ENCODE data around the gene CACNA1G.

Gene CACNA1G

DNA sequence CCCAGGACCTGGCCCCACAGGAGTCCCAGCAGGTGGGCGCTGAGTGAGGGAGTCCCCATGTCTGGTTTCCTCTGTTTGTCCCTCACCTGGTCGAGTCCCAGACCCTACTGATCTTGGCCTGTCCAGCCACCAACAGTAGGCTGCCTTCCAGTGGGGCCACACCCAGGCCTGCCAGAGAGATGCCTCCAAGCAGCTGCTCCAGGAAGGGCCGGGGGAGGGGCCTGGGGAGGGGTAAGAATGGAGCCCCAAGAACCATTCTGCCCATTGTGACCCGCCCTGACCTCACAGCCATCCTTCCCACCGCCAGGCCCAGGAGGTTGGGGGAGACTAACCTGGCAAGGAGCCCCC is 12.8 kb upstream of the CACNA1G start:
- intact Hi-C loops (cut with micrococcal nuclease) = loop anchor here (1.0 to 5.0 kb wide), 5 partner anchors 79 to 295 kb away; partner anchors contain the start of gene ANKRD40
- Mint-ChIP-seq H3K27ac (peak overlapping the region; percentile 83), H3K27me3 (peaks cover 14% of the 10 kb centered on the region), H3K36me3 (ENCODE audit: low read depth) (peaks cover 44% of the 10 kb centered on the region), H3K9me3 (no peaks in the 10 kb centered on the region), H3K4me3 (peak overlapping the region; percentile 81), H3K4me1 (ENCODE audit: low read depth) (peaks cover 34% of the 10 kb centered on the region)

DNA sequence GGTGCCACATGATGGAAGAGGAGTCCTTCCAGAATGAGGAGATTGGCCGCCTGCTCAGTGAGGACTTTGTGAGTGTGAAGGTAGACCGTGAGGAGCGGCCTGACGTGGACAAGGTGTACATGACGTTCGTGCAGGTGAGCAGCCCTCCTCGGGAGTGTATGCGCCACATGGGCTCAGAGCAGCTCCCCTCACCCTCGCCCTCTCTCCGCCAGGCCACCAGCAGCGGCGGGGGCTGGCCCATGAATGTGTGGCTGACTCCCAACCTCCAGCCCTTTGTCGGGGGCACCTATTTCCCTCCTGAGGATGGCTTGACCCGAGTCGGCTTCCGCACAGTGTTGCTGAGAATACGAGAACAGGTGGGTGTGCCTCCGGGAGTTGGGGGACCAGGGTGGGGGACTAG is 11.7 kb upstream of the CACNA1G start:
- no peak overlapping the region for H3K27ac Mint-ChIP-seq
- H3K4me3 Mint-ChIP-seq = no peak overlapping the region
- peaks cover 14% of the 10 kb centered on the region for H3K27me3 Mint-ChIP-seq
- intact Hi-C loops (cut with micrococcal nuclease) = loop anchor here (5.0 kb wide), 1 partner anchor 158 kb away; the partner anchor contains the start of gene ANKRD40
- H3K4me1 Mint-ChIP-seq (ENCODE audit: low read depth) = peaks cover 29% of the 10 kb centered on the region
- peaks cover 54% of the 10 kb centered on the region for H3K36me3 Mint-ChIP-seq (ENCODE audit: low read depth)
- H3K9me3 Mint-ChIP-seq = no peaks in the 10 kb centered on the region

DNA sequence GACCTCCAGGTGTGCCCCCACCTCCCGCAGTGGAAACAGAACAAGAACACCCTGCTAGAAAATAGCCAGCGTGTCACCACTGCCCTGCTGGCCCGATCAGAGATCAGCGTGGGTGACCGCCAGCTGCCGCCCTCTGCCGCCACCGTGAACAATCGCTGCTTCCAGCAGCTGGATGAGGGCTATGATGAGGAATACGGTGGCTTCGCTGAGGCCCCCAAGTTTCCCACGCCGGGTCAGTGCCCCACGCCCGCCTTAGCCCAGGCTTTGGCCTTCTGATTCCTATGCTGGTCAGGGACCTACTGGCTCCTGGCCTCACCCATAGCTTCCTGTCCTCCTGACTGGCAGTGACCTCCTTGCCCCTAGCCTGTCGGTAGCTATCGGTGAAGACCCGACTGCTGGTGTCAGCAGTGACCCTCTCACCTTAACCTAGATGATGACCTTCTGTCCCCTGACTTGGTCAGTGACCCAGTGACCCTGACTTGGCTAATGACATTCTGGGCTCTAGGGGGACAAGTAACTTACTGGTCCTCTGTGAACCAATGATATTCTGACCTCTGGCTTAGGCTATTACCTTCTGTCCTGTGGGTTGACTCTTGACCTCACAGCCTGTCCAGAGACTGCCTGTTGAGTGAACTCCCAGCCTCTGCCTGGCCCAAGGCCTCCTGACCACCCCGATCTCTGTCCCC is 11.1 kb upstream of the CACNA1G start:
- intact Hi-C loops (cut with micrococcal nuclease) = loop anchor here (5.0 kb wide), 1 partner anchor 158 kb away; the partner anchor contains the start of gene ANKRD40

DNA sequence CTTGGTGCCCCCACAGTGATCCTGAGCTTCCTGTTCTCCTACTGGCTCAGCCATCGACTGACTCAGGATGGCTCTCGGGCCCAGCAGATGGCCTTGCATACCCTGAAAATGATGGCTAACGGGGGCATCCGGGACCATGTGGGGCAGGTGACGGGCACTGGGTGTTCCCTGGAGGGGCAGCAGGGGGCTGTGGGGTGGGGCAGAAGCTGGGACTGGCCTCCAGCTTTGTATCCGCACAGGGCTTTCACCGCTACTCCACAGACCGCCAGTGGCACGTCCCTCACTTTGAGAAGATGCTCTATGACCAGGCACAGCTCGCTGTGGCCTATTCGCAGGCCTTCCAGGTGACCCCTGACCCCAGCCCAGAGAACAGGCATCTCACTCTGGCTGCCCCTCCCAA is 10.5 kb upstream of the CACNA1G start:
- Mint-ChIP-seq H3K4me1 (ENCODE audit: low read depth) (peaks cover 17% of the 10 kb centered on the region), H3K4me3 (no peak overlapping the region), H3K27ac (no peak overlapping the region), H3K27me3 (peaks cover 9% of the 10 kb centered on the region), H3K9me3 (no peaks in the 10 kb centered on the region), H3K36me3 (ENCODE audit: low read depth) (peaks cover 65% of the 10 kb centered on the region)
- intact Hi-C loops (cut with micrococcal nuclease) = loop anchor here (5.0 kb wide), 1 partner anchor 157 kb away; the partner anchor contains the start of gene ANKRD40

More for the DNA sequence above, 11.1 kb upstream of the CACNA1G start:
- Mint-ChIP-seq H3K4me3 (no peak overlapping the region), H3K27ac (no peak overlapping the region), H3K9me3 (no peaks in the 10 kb centered on the region), H3K27me3 (peaks cover 10% of the 10 kb centered on the region), H3K4me1 (ENCODE audit: low read depth) (peaks cover 23% of the 10 kb centered on the region), H3K36me3 (ENCODE audit: low read depth) (peaks cover 59% of the 10 kb centered on the region)

DNA sequence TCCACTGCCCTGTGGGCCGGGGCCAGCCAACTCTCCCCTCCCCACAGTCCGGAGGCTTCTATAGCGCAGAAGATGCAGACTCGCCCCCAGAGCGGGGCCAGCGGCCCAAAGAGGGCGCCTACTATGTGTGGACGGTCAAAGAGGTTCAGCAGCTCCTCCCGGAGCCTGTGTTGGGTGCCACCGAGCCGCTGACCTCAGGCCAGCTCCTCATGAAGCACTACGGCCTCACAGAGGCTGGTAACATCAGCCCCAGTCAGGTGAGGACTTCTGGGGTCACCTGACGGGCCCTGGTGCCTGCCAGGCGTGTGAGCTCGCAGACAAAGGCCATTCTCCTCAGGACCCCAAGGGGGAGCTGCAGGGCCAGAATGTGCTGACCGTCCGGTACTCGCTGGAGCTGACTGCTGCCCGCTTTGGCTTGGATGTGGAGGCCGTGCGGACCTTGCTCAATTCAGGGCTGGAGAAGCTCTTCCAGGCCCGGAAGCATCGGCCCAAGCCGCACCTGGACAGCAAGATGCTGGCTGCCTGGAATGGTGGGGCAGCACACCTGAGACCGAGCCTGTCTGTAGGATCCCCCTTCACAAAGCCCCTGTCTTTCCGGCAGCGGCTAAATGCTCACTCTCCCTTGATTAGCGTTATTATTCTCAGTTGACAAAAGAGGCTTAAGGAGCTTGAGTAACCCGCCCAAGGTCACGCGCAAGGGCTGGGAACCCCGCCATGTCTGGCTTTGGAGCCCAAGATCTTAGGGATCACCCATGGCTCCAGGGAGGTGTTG is 9.7 kb upstream of the CACNA1G start:
- peaks cover 10% of the 10 kb centered on the region for H3K4me1 Mint-ChIP-seq (ENCODE audit: low read depth)
- intact Hi-C loops (cut with micrococcal nuclease) = no loop called here
- no peak overlapping the region for H3K27ac Mint-ChIP-seq
- H3K9me3 Mint-ChIP-seq = no peaks in the 10 kb centered on the region
- peaks cover 74% of the 10 kb centered on the region for H3K36me3 Mint-ChIP-seq (ENCODE audit: low read depth)
- no peak overlapping the region for H3K4me3 Mint-ChIP-seq
- H3K27me3 Mint-ChIP-seq = peaks cover 3% of the 10 kb centered on the region

DNA sequence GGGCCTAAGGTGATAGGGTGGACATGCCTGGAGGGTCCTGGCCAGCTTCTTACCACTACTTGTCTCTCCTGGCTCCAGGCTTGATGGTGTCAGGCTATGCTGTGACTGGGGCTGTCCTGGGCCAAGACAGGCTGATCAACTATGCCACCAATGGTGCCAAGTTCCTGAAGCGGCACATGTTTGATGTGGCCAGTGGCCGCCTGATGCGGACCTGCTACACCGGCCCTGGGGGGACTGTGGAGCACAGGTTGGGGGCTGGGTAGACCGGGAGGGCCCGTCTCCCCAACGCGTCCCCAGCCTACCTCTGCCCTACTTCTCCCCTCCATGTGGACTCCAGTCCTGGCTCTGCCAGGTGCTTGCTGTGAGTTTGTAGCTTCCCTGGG is 9.1 kb upstream of the CACNA1G start:
- H3K9me3 Mint-ChIP-seq = no peaks in the 10 kb centered on the region

DNA sequence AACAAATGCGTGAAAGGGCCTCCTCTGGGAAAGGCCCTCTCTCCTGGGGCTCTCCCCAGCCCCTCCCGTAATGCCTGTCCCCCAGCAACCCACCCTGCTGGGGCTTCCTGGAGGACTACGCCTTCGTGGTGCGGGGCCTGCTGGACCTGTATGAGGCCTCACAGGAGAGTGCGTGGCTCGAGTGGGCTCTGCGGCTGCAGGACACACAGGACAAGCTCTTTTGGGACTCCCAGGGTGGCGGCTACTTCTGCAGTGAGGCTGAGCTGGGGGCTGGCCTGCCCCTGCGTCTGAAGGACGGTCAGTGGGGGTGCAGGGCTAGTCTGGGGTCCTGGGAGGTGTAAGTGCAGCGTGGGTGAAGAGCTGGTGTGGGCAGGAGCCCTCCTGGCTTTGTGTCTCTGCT is 8.6 kb upstream of the CACNA1G start:
- H3K27me3 Mint-ChIP-seq = peaks cover 6% of the 10 kb centered on the region
- intact Hi-C loops (cut with micrococcal nuclease) = no loop called here
- no peaks in the 10 kb centered on the region for H3K9me3 Mint-ChIP-seq
- H3K27ac Mint-ChIP-seq = peak overlapping the region; percentile 38
- no peak overlapping the region for H3K4me3 Mint-ChIP-seq
- H3K36me3 Mint-ChIP-seq (ENCODE audit: low read depth) = peaks cover 82% of the 10 kb centered on the region
- H3K4me1 Mint-ChIP-seq (ENCODE audit: low read depth) = peaks cover 10% of the 10 kb centered on the region

More for the DNA sequence above, 9.1 kb upstream of the CACNA1G start:
- peaks cover 79% of the 10 kb centered on the region for H3K36me3 Mint-ChIP-seq (ENCODE audit: low read depth)
- peaks cover 10% of the 10 kb centered on the region for H3K4me1 Mint-ChIP-seq (ENCODE audit: low read depth)
- H3K27ac Mint-ChIP-seq = no peak overlapping the region
- H3K27me3 Mint-ChIP-seq = peaks cover 1% of the 10 kb centered on the region
- intact Hi-C loops (cut with micrococcal nuclease) = no loop called here
- H3K4me3 Mint-ChIP-seq = no peak overlapping the region

DNA sequence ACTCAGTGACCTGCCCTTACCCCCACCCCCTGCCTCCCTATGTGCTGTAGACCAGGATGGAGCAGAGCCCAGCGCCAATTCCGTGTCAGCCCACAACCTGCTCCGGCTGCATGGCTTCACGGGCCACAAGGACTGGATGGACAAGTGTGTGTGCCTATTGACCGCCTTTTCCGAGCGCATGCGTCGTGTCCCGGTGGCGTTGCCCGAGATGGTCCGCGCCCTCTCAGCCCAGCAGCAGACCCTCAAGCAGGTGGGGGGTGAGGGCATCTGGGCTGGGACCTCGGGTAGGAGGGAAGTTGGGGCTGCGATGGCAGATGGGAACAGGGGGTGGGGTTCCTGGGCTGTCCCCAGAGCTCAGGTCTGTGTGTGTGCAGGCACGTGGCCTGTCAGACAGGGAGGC is 6.3 kb upstream of the CACNA1G start:
- H3K9me3 Mint-ChIP-seq = no peaks in the 10 kb centered on the region
- H3K4me1 Mint-ChIP-seq (ENCODE audit: low read depth) = peaks cover 5% of the 10 kb centered on the region
- peaks cover 74% of the 10 kb centered on the region for H3K36me3 Mint-ChIP-seq (ENCODE audit: low read depth)
- no peak overlapping the region for H3K27ac Mint-ChIP-seq
- intact Hi-C loops (cut with micrococcal nuclease) = no loop called here
- H3K4me3 Mint-ChIP-seq = no peak overlapping the region
- H3K27me3 Mint-ChIP-seq = peaks cover 24% of the 10 kb centered on the region

DNA sequence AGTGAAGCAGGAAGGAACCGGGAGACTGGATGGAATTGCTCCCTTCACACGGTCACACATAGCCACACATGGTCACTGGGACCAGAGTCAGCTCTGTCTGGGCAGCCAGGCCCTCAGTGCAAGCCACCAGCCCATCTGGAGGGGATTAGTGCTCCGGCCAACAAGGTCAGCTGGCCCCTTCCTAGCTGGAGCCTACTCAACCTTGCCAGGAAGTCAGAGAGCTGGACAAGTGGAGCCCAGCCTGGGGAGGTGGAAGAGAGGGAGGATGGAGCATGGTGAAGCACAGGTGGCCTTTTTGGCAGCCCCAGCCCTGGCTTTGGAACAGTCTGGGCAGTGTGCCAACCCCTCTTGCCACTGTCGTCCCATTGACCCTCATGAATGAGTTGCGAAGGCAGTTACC is 3.7 kb upstream of the CACNA1G start:
- intact Hi-C loops (cut with micrococcal nuclease) = no loop called here
- Mint-ChIP-seq H3K27ac (no peak overlapping the region), H3K4me3 (no peak overlapping the region), H3K27me3 (peaks cover 44% of the 10 kb centered on the region), H3K4me1 (ENCODE audit: low read depth) (peaks cover 17% of the 10 kb centered on the region), H3K9me3 (no peaks in the 10 kb centered on the region), H3K36me3 (ENCODE audit: low read depth) (peaks cover 48% of the 10 kb centered on the region)

DNA sequence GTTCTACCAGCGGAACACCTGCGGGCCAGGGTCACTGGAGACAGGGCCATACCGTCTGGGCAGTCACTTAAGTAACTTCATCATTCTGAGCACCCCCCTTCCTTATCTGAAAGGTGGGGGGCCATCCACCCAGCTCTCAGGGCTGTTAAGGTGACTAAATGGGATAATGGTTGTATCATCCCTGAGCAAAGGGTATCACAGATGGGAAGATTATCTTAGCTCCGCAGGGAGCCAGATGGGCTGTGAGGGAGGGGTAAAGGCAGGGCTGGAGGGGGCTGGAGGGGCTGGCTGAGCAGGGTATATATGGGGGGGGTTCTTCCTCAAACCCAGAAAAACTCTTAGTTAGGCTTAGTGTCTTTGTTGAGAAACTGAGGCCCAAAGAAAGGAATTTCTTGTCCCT is 2.9 kb upstream of the CACNA1G start:
- Mint-ChIP-seq H3K27me3 (peaks cover 52% of the 10 kb centered on the region), H3K36me3 (ENCODE audit: low read depth) (peaks cover 39% of the 10 kb centered on the region), H3K9me3 (no peaks in the 10 kb centered on the region), H3K27ac (no peak overlapping the region), H3K4me1 (ENCODE audit: low read depth) (peaks cover 24% of the 10 kb centered on the region), H3K4me3 (no peak overlapping the region)
- intact Hi-C loops (cut with micrococcal nuclease) = no loop called here

DNA sequence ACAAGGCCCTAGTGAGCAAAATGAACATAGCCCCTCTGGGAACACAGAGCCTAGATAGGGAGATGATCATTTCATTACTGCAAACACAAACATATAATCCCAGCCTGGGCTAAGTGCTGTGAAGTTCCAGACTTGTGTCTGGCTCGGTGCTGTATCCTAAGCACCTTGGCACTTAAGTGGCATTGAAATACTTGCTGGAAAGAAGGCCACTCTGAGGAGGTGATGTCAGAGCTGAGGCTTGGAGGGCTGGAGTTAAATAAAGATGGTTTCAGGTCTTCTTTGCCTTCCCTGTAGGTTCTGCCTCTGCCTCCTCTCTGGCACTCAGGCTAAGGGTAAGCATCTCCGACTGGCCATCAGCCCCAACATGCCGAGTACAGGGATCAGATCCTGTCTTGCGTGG is 2.4 kb upstream of the CACNA1G start:
- Mint-ChIP-seq H3K27ac (no peak overlapping the region), H3K36me3 (ENCODE audit: low read depth) (peaks cover 36% of the 10 kb centered on the region)
- intact Hi-C loops (cut with micrococcal nuclease) = no loop called here

DNA sequence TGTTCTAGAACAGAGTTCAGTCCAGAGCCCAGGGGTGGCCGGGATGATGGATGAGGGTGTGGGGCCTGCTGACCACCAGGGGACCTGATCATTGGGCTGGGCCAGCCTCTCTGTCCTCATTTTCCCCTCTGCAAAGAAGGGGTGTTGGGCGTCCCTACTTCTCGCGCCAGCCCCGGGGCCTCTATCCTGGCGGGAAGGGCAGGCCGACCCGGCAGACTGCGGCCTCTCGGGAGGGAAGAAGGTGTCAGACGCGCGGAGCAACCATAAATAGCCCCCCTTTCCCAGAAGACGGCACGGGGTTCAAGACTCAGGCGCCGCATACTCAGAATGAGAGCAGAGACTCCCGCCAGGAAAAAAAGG is 2.0 kb upstream of the CACNA1G start:
- H3K4me3 Mint-ChIP-seq = no peak overlapping the region
- no peak overlapping the region for H3K27ac Mint-ChIP-seq
- intact Hi-C loops (cut with micrococcal nuclease) = no loop called here
- H3K4me1 Mint-ChIP-seq (ENCODE audit: low read depth) = peaks cover 24% of the 10 kb centered on the region
- peaks cover 31% of the 10 kb centered on the region for H3K36me3 Mint-ChIP-seq (ENCODE audit: low read depth)
- peaks cover 61% of the 10 kb centered on the region for H3K27me3 Mint-ChIP-seq
- H3K9me3 Mint-ChIP-seq = no peaks in the 10 kb centered on the region

More for the DNA sequence above, 2.4 kb upstream of the CACNA1G start:
- no peak overlapping the region for H3K4me3 Mint-ChIP-seq
- H3K9me3 Mint-ChIP-seq = no peaks in the 10 kb centered on the region
- peaks cover 57% of the 10 kb centered on the region for H3K27me3 Mint-ChIP-seq
- peaks cover 24% of the 10 kb centered on the region for H3K4me1 Mint-ChIP-seq (ENCODE audit: low read depth)

DNA sequence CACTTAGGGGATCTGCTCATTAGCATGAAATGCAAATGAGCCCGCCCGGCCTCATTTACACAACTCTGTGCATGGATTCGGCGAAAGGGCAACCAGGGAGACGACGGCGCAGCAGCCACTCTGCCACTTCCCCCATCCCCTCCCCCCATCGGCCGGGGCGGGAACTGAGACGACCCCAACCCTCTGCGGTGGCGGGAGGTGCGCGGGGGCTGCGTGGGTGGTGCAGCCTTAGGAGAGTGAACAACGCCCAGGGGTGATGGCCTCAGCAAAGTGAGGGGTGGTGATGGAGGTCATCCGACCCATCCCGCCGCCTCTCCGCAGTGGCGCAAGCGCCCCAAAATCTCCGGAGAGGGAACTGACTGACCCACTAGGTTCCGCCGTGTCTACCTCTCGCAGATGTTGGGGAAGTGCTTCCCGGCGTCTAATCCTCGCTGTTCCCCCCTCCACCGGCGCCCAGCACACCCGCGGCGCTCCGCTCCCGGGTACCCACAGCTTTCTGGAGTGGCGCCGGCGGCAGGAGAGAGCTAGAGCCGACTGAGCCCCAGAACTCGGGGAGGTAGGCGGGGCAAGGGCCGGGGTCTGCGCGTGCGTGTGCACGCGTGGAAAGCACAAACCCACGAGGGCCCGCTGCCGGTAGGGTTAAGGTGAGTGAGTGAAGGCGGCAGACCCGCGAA is 1.4 kb upstream of the CACNA1G start:
- Mint-ChIP-seq H3K27me3 (peaks cover 67% of the 10 kb centered on the region), H3K27ac (peak overlapping the region; percentile 16), H3K9me3 (no peaks in the 10 kb centered on the region), H3K4me1 (ENCODE audit: low read depth) (peaks cover 24% of the 10 kb centered on the region), H3K4me3 (peak overlapping the region; percentile 76), H3K36me3 (ENCODE audit: low read depth) (peaks cover 26% of the 10 kb centered on the region)
- intact Hi-C loops (cut with micrococcal nuclease) = no loop called here

DNA sequence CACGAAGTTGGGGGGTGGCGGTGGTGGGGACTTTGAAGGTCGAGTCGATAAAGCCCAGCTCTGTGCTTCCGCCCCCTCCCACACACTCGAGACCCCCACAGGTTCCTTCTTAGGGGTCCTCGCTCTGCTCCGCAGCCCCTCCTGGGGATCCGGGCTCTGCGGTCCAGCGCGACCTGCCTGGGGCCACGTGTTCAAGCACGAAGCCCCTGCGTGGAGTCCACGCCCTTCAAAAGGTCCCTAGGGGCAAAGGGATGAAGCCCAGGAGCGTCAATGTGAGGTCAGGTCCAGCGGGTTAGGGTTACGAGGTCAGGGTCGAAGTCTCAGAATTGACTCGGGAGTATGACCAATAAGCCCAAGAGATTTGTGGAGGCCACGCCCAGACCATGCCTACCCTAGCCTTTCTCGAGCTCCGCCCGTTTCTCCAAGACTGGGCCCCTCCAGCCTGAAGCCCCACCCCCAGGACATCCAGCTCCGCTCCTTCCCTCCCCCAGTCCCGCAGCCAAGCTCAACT is 786 bp upstream of the CACNA1G start:
- H3K4me1 Mint-ChIP-seq (ENCODE audit: low read depth) = peaks cover 27% of the 10 kb centered on the region
- H3K27ac Mint-ChIP-seq = peak overlapping the region; percentile 16
- intact Hi-C loops (cut with micrococcal nuclease) = loop anchor here (5.0 kb wide), 1 partner anchor 63 kb away; no protein-coding TSS in a partner anchor
- peak overlapping the region; percentile 76 for H3K4me3 Mint-ChIP-seq
- H3K27me3 Mint-ChIP-seq = peaks cover 73% of the 10 kb centered on the region
- peaks cover 20% of the 10 kb centered on the region for H3K36me3 Mint-ChIP-seq (ENCODE audit: low read depth)
- H3K9me3 Mint-ChIP-seq = no peaks in the 10 kb centered on the region

Data from dendritic cell treated with granulocyte-macrophage colony-stimulating factor and Interleukin-4, amounts not matched to agents 40 ng/mL and 50 ng/mL, for 4 days (primary cell).